HG02885 (cell line): ENCODE measurements around the gene ASRGL1.

ENCODE experiments used
- ATAC-seq: cut with Tn5 transposase; IDR thresholded peaks from one replicate; pipeline ENCODE4 v1.9.1; 2021; ENCODE audit warnings: mild to moderate bottlenecking; ENCODE audit not compliant: unreplicated experiment, poor library complexity

The ASRGL1 gene

DNA sequence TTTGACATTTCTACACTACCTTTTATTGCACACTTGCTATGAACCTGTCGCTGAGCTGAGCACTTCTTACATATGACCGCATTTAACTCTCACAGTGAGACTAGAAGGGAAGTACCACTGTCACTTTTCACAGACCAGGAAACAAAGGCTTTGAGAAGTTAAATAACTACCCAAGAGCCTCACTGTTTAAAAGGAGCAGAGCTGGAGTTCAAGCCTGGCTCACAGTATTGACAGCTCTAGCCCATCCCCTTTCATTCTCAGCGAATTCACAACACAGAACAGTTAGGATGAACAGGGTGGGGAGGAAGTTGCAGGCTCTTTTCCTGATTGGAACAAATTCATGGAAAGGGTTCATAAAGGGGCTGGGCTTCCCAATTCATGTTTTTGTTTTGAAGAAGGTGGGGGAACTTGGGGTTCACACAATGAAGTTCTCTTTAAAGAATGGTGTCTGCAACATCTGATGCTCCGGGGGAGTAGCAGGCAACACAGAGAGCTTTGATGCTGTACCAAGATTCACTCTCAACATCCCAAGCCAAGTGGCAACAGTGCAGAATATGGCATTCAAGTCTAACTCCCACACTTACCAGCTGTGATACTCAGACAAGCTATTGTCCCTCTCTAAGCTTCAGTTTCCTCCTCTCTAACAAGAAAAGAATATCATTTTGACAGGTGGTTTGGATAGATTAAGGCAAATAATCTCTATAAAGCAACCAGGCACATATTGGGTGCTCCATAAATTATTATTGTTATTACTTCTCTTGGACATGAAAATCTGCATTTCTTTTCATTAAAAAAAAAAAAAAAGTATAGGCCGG lies 98.8 kb downstream of the ASRGL1 start:
- ATAC-seq: no peak

DNA sequence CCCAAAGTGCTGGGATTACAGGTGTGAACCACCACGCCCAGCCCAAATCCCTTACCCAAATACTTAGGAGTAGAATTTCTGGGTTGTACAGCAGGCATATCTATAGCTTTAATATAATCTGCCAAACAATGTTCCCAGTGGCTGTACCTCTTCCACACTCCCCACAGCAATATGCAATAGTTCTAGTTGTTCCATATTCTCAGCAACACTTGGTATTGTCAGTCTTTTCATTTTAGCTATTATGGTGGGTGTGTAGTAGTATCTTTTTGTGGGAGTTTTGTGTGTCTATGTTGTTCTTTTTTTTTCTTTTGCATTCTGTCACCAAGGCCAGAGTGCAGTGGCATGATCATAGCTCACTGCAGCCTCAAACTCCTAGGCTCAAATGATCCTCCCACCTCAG lies 100.4 kb downstream of the ASRGL1 start:
- no peak for ATAC-seq

GRCh38 chr11:62438641-62439040 lies 101.4 kb downstream of the ASRGL1 start:
- ATAC-seq: no peak

DNA sequence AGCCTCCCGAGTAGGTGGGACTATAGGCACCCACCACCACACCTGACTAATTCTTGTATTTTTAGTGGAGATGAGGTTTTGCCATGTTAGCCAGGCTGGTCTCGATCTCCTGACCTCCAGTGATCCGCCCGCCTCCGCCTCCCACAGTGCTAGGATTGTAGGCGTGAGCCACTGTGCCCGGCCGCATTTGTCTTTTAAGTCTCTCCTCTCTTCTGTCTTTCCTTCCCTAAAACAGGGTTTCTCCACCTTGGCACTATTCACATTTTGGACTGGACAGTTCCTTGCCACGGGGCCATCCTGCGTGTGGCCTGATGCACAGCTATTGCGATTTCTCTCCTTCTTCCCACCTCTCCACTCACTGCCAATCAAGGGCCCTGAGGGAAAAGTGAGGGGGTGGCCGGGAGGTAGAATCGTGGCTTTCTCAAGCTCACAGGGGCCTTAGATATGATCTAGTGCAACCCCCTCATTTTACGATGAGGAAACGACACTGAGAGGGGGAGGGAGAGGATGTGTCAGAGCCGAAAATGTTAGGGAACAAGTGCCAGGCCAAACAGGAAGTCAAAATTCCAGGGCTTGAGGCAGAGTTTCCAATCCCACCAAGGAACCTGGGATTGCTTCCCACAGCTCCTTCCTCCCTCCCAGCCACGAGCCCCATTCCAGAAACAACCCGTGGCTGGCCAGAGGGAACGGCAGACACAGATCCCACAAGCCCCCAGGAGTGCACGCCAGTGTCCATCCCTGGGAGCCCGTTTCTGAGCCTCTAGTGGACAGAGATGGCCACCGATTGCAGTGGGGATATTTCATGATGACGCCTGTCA lies 102.7 kb downstream of the ASRGL1 start:
- no peak for ATAC-seq
